ENCODE results near the gene CDC42EP3. TPM values are rescaled to one million over a fixed set of nuclear protein-coding genes. Genes with fewer than 3 reads are reported as not detected.

Gene CDC42EP3
- total RNA-seq, 1 experiment from 2014 or later = 31.5 TPM

GRCh38 chr2:37619959-37620300 is 51.5 kb downstream of the CDC42EP3 start (continued):
- TF ChIP-seq HMGXB4 (CRISPR knock-in tag; IDR thresholded peaks at IDR 0.05) (no peak), TCF7 (CRISPR knock-in tag; IDR thresholded peaks at IDR 0.05; ENCODE audit: low read depth) (no peak), ZNF425 (CRISPR knock-in tag; conservative IDR thresholded peaks at IDR 0.05) (no peak)

- Mint-ChIP-seq H3K4me3 (no peak overlapping the region), H3K27me3 (ENCODE audit: low read depth) (peaks cover 3% of the 10 kb centered on the region; the same call in 1 of the 2 replicates), H3K4me1 (no peaks in the 10 kb centered on the region), H3K27ac (no peak overlapping the region), H3K9me3 (no peaks in the 10 kb centered on the region), H3K36me3 (no peaks in the 10 kb centered on the region)
- POLR2A ChIA-PET = no interaction called here
- no peak for ATAC-seq
- no peak for DNase-seq (ENCODE audit: low spot score)
- TF ChIP-seq PRRX2 (CRISPR knock-in tag; IDR thresholded peaks at IDR 0.05) (no peak), RELA (CRISPR knock-in tag; IDR thresholded peaks at IDR 0.05; ENCODE audit: borderline replicate concordance) (no peak), NFATC4 (CRISPR knock-in tag; IDR thresholded peaks at IDR 0.05) (no peak), ETV6 (CRISPR knock-in tag; IDR thresholded peaks at IDR 0.05) (no peak), STAT6 (CRISPR knock-in tag; conservative IDR thresholded peaks at IDR 0.05; ENCODE audit: low read depth) (no peak), SMAD4 (CRISPR knock-in tag; IDR thresholded peaks at IDR 0.05) (no peak), ELF4 (CRISPR knock-in tag; IDR thresholded peaks at IDR 0.05; ENCODE audit: low read depth) (no peak), ERG (CRISPR knock-in tag; IDR thresholded peaks at IDR 0.05) (no peak)
- CTCF ChIA-PET = no interaction called here
These were observed 52.0 kb downstream of the CDC42EP3 start for GRCh38 chr2:37619230-37619958.

GRCh38 chr2:37618326-37618725 is 53.1 kb downstream of the CDC42EP3 start:
- no peak for TF ChIP-seq CBFB (CRISPR knock-in tag; IDR thresholded peaks at IDR 0.05; ENCODE audit: low read depth)
- TF ChIP-seq MYBL2 (CRISPR knock-in tag; IDR thresholded peaks at IDR 0.05) = no peak
- no peak for TF ChIP-seq HMGA2 (CRISPR knock-in tag; IDR thresholded peaks at IDR 0.05)
- TF ChIP-seq USF2 (CRISPR knock-in tag; IDR thresholded peaks at IDR 0.05) = no peak
- no peak for TF ChIP-seq ZMAT4 (CRISPR knock-in tag; IDR thresholded peaks at IDR 0.05)
- no peak for TF ChIP-seq TP53 (CRISPR knock-in tag; IDR thresholded peaks at IDR 0.05)
- no peak for TF ChIP-seq FOXJ3 (CRISPR knock-in tag; IDR thresholded peaks at IDR 0.05; ENCODE audit: borderline replicate concordance)
- H3K27me3 Mint-ChIP-seq (ENCODE audit: low read depth) = peaks cover 3% of the 10 kb centered on the region; the same call in 1 of the 2 replicates
- H3K9me3 Mint-ChIP-seq = no peaks in the 10 kb centered on the region
- ChIA-PET POLR2A (no interaction called here), CTCF (interaction anchor here (0.7 kb wide), 1 partner anchor 28 kb away, joined by 3 read pairs; no protein-coding TSS in a partner anchor)
- ATAC-seq = no peak
- no peaks in the 10 kb centered on the region for H3K36me3 Mint-ChIP-seq
- DNase-seq (ENCODE audit: low spot score) = no peak
- H3K4me3 Mint-ChIP-seq = no peak overlapping the region
- no peaks in the 10 kb centered on the region for H3K4me1 Mint-ChIP-seq
- no peak overlapping the region for H3K27ac Mint-ChIP-seq
